Stimulated activated CD4-positive, alpha-beta T cell treated with anti-CD3 and anti-CD28 coated beads, Interleukin-15, amount 100 ng/mL, for 1 hour (primary cell): ENCODE measurements around the gene VSTM2B.
"Not testable (repeated sequence)": the region's sequence is repeated elsewhere in the genome, so short reads cannot be mapped to it uniquely, and the experiment has no call there.

Experiments used
- DNase-seq, 2 donors: peaks; one replicate each; pipeline ENCODE4 v3.0.0-alpha.2; 2020; ENCODE audit warnings: low read depth in 1 of 2, low spot score in 1 of 2

Gene VSTM2B

GRCh38 chr19:29544656-29545360, 19.0 kb downstream of the VSTM2B start:
- DNase-seq, result no peak

DNA sequence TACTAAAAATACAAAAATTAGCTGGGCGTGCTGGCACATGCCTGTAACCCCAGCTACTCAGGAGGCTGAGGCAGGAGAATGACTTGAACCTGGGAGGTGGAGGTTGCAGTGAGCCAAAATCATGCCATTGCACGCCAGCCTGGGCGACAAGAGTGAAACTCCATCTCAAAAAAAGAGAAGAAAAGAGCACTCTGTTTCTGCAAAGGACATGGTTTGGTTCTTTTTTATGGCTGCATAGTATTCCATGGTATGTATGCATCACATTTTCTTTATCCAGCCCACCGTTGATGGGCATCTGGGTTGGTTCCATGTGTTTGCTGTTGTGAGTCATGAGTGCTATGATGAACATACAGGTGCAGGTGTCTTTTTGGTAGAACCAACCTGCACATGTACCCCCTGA, 19.7 kb downstream of the VSTM2B start:
- DNase-seq, result not testable (repeated sequence)

DNA sequence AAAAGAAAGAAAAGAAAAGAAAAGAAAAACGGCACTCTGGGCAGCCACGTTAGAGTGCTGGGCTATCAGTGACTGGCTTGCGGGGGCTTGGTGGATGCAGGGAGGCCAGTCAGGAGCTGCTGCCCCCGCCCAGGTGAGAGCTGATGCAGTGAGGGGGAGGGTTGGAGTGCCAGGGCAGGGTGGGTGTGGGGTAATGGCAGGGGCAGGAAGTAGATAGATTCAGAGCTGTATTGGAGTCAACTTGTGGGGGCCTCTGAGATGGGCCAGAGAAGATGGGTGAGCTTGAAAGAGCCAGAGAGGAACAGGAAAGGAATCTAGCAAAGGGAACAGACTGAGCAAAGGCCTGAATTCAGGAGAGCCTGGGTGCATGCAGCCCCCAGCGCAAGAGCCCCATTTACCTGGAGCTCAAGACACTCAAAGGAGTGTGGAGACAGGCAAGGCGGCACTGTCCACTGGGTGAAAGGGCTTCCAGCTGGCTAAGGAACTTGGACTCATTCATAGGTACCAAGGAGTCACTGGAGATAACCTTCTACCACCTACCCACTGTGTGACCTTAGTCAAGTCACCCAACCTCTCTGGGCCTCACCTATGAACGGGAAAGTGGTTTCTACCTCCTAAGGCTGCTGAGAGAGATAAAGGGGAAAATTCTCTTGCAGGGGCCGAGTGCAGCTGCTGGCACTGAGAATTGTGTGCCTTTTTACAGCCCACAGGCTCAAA, 20.2 kb downstream of the VSTM2B start:
- DNase-seq, result no peak

DNA sequence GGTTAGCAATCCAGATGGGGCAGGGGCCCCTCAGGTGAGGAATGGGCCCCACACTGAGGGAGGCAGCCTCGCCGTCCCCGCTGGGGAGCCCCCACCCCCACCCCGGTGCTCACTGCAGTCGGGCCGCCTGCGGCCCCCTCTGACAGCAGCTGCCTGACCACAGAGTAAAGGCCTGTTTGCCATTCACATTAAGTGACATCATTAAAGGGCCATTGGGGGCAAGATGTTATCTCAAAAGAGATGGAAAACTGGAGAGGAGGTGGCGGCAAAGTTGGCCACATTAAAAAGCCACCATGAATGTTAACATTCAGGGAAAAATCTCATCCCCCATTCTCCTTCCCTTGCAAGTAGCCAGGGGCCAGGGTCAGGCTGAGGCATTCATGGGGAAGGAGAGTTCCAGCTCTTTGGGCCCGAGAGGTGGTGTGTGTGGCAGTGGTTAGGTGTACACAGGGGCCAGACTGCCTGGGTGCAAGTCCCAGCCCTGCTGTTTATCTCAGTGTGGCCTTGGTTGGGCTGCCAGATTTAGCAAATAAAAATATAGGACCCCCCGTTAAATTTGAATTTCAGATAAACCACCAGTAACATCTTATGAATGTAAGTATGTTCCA, 20.9 kb downstream of the VSTM2B start:
- no peak for DNase-seq

DNA sequence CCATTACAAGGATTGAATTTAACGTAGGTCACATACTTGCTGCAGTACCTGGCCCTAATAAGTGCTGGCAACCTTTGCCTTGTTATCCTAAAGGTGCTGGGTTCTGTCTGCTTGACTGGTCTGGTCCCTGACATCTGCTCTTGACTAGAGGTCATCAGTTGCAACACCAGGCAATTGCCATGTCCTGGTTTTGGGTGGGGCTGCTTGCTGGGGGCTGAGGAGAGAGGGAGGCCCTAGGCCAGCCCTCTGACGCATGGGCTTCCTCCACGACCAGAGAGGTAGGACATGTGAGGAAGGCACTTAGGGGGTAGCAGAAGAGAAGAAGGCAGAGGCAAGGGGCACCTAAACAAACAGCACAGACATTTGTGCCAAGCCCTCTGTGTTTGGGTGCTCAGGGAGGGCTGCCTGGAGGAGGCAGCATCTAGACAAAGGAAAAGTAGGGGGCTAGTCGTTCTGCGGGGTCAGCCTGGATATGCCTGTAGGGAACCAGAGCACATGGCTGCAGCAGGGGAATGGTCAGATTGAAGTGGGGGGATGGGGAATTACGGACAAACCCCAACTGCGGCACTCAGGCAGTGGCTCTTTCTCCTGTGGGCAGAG, 21.7 kb downstream of the VSTM2B start:
- no peak for DNase-seq

DNA sequence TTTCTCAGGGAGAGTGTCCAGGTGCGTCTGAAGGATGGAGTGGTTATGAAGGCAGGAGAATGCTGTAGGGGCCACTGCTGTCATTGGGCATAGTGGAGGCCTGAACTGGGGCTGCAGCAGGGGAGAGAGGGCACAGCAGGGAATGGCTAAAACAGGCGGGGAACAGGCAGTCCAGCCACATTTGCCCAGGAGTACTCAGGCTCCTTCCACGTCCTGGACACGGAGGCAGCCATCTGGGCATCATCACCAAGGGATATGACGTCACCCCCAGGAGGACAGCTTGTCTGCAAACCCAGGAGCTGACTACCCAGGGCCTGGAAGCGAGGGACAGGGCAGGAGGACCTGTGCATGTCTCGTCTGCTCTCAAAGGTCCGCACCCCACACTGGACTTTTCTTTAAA, 22.2 kb downstream of the VSTM2B start:
- DNase-seq, result no peak

DNA sequence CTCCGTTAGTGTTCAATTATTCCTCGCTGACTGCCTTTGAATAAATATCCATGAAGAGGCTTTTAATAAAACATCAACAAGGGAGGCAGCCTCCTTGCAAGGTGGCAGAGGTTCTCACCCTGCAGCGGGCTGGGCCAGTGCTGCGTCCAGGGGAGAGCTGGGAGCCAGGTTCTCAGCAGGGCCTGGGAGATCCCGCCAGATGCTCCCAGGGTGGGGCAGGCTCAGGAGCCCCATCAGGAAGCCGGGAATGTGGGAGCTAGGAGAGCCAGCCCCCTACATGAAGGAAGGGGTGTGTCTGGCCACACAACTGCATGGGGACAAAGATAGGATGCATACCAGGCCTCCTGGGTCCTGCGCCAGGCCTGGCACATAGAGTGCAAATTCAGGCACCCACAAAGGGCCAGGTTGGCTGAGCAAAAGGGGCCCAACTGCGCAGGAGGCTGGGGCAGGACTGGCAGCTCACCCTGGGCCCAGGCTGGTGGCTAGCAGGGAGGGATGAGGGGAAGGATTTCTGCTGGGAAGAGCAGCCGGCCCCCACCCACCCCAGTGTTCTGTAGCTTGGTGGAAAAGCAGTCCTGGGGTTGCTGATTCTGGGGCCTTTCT, 22.8 kb downstream of the VSTM2B start:
- no peak for DNase-seq

DNA sequence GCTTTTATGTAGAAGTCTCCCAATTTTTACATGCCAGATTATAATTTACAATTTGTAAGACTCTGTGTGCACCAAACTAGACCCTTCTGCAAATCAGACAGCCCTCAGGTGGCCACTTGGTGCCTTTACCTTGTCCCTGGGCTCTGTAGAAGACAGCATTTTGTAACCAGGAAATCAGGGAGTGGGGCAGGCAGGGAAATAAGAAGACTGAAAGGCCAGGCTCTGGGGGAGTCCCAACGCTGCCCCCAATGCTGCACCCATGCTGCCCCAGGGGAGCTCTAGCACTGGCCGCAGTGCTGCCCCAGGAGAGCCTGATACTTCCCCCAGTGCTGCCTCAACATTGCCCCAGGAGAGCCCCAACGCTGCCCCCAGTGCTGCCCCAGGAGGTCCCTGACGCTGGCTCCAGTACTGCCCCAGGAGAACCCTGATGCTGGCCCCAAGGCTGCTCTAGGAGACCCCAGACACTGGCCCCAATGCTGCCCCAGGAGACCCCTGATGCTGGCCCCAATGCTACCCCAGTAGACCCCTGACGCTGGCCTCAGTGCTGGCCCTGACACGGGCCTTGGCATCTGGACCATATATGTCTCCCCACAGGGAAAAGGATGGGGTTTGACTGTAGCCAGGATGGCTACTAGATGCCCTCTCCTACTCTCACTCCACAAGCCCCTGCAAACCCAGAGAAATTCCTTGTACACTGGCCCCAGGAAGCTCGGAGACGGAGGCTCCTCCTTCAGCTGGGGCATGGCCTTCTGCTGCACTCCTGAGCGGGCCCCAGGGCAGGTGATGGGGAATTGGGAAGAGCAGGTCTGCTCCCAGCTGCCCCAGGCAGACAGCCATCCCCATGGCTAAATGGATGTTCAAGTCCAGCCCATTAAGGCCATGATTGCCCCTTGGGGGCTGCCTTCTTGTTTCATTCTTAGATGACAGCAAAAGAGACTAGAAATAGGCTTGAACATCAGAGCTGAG, 23.6 kb downstream of the VSTM2B start:
- DNase-seq, result no peak

DNA sequence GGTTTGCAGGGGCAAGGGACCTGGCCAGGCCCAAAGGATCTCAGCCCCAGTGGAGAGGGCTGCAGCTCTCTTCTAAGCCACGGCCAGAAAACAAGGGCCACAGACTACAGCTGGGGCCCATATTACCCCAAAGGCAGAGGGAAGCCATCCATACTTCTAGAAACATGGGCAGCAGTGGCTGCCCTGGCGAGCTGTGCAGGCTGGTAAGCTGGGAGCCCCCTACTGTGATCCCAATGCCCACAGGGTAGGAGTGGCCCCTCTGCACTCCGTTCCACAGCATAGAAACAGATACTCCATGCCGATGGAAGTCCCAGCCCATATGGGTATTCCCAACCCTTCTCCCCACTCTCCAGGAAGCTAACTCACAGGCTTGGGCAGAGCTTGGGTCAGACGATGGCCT, 25.1 kb downstream of the VSTM2B start:
- DNase-seq, result no peak

GRCh38 chr19:29551774-29552173, 26.0 kb downstream of the VSTM2B start:
- DNase-seq, result no peak

GRCh38 chr19:29552454-29553280, 26.9 kb downstream of the VSTM2B start:
- no peak for DNase-seq

DNA sequence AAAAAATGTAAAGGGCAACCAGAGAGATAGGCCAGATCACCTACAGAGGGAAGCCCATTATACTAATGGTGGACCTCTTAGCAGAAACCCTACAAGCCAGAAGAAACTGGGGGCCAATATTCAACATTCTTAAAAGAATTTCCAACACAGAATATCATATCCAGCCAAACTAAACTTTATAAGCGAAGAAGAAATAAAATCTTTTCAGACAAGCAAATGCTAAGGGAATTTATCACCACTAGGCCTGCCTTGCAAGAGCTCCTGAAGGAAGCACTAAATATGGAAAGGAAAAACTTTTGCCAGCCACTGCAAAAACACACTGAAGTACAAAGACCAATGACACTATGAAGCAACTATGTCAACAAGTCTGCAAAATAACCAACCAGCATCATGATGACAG, 28.4 kb downstream of the VSTM2B start:
- DNase-seq, result no peak

DNA sequence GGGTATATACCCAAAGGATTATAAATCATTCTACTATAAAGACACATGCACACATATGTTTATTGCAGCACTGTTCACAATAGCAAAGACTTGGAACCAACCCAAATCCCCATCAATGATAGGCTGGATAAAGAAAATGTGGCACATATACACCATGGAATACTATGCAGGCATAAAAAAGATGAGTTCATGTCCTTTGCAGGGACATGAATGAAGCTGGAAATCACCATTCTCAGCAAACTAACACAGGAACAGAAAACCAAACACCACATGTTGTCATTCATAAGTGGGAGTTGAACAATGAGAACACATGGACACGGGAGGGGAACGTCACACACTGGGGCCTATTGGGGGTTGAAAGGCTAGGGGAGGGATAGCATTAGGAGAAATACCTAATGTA, 33.3 kb downstream of the VSTM2B start:
- not testable (repeated sequence) for DNase-seq

GRCh38 chr19:29559743-29560142, 33.9 kb downstream of the VSTM2B start:
- DNase-seq, result no peak

GRCh38 chr19:29560313-29561075, 34.7 kb downstream of the VSTM2B start:
- no peak for DNase-seq

- DNase-seq, result no peak
These were observed 35.8 kb downstream of the VSTM2B start for GRCh38 chr19:29561601-29562000.

GRCh38 chr19:29562299-29563297, 36.8 kb downstream of the VSTM2B start:
- DNase-seq, result no peak
